MG63 (cell line): ENCODE data around the gene KDM2B. TPM values are rescaled to one million over a fixed set of nuclear protein-coding genes. Genes with fewer than 3 reads are reported as not detected.
"Not testable (repeated sequence)": the region's sequence is repeated elsewhere in the genome, so short reads cannot be mapped to it uniquely, and the experiment has no call there.

Source experiments
- DNase-seq: peaks from one replicate; pipeline ENCODE4 v3.0.0-alpha.2; 2020
- H3K27me3 ChIP-seq: fragments of 250-450 bp; sonication (Bioruptor Pico); 2 replicates; pipeline ENCODE4 v1.5.1; 2020; ENCODE audit warnings: mild to moderate bottlenecking, moderate library complexity
- H3K36me3 ChIP-seq: fragments of 250-450 bp; sonication (Bioruptor Pico); 2 replicates; pipeline ENCODE4 v1.5.1; 2020; ENCODE audit warnings: mild to moderate bottlenecking, moderate library complexity
- H3K4me3 ChIP-seq: fragments of 250-450 bp; sonication (Bioruptor Pico); 2 replicates; pipeline ENCODE4 v1.5.1; 2020; ENCODE audit warnings: mild to moderate bottlenecking, moderate library complexity
- H3K9me3 ChIP-seq: fragments of 250-450 bp; sonication (Bioruptor Pico); 2 replicates; pipeline ENCODE4 v1.5.1; 2020; ENCODE audit warnings: mild to moderate bottlenecking, moderate library complexity
- total RNA-seq: library from RNA; depleted of rRNA; stranded (reverse); fragments of >200 nt; shearing (Covaris generic); gene quantifications from 2 replicates; pipeline ENCODE4 v1.2.3, GENCODE V29; 2014; ENCODE audit warnings: low replicate concordance

KDM2B gene
- total RNA-seq, 1 experiment from 2014 or later, result 30.1 TPM

- peaks cover 72% of the 10 kb centered on the region for H3K36me3 ChIP-seq
Observed at GRCh38 chr12:121420109-121420508, 160.7 kb downstream of the KDM2B start.

GRCh38 chr12:121417847-121418246 lies 163.0 kb downstream of the KDM2B start:
- no peak for DNase-seq
- H3K9me3 ChIP-seq, result no peaks in the 10 kb centered on the region
- peaks cover 52% of the 10 kb centered on the region for H3K36me3 ChIP-seq
- H3K27me3 ChIP-seq, result no peaks in the 10 kb centered on the region
- no peak overlapping the region for H3K4me3 ChIP-seq

More at GRCh38 chr12:121420109-121420508, 160.7 kb downstream of the KDM2B start:
- H3K4me3 ChIP-seq, result no peak overlapping the region
- no peak for DNase-seq
- no peaks in the 10 kb centered on the region for H3K27me3 ChIP-seq
- H3K9me3 ChIP-seq, result no peaks in the 10 kb centered on the region

GRCh38 chr12:121413917-121414316 lies 166.9 kb downstream of the KDM2B start:
- Histone ChIP-seq H3K36me3 (peaks cover 20% of the 10 kb centered on the region), H3K9me3 (no peaks in the 10 kb centered on the region), H3K4me3 (no peak overlapping the region), H3K27me3 (no peaks in the 10 kb centered on the region)
- DNase-seq, result no peak

GRCh38 chr12:121405211-121405610 lies 175.6 kb downstream of the KDM2B start:
- no peaks in the 10 kb centered on the region for H3K27me3 ChIP-seq
- H3K36me3 ChIP-seq, result peaks cover 44% of the 10 kb centered on the region
- H3K4me3 ChIP-seq, result no peak overlapping the region
- no peaks in the 10 kb centered on the region for H3K9me3 ChIP-seq
- no peak for DNase-seq

GRCh38 chr12:121404734-121405133 lies 176.1 kb downstream of the KDM2B start:
- DNase-seq, result no peak
- Histone ChIP-seq H3K36me3 (peaks cover 46% of the 10 kb centered on the region), H3K27me3 (no peaks in the 10 kb centered on the region), H3K4me3 (no peak overlapping the region), H3K9me3 (no peaks in the 10 kb centered on the region)

GRCh38 chr12:121403721-121404120 lies 177.1 kb downstream of the KDM2B start:
- Histone ChIP-seq H3K9me3 (no peaks in the 10 kb centered on the region), H3K36me3 (peaks cover 46% of the 10 kb centered on the region)
- DNase-seq, result no peak

GRCh38 chr12:121400332-121401139 lies 180.3 kb downstream of the KDM2B start:
- no peaks in the 10 kb centered on the region for H3K9me3 ChIP-seq
- H3K36me3 ChIP-seq, result peaks cover 26% of the 10 kb centered on the region
- no peaks in the 10 kb centered on the region for H3K27me3 ChIP-seq
- peak; percentile 22 for DNase-seq
- H3K4me3 ChIP-seq, result peak overlapping the region; percentile 99

More at GRCh38 chr12:121403721-121404120, 177.1 kb downstream of the KDM2B start:
- Histone ChIP-seq H3K27me3 (no peaks in the 10 kb centered on the region), H3K4me3 (no peak overlapping the region)

- DNase-seq, result peak; percentile 99
- peak within 1 kb of the TSS; percentile 99 for H3K4me3 ChIP-seq
- H3K9me3 ChIP-seq, result no peaks in the 10 kb centered on the region
- no peaks in the 10 kb centered on the region for H3K27me3 ChIP-seq
- H3K36me3 ChIP-seq, result peaks cover 19% of the 10 kb centered on the region
Observed at GRCh38 chr12:121399391-121400331, 181.2 kb downstream of the KDM2B start, which contains the start of gene RNF34. TSS of gene RNF34 (plus strand) at chr12:121400118. CDS start at chr12:121400213, 95 bp downstream.

- Histone ChIP-seq H3K36me3 (peaks cover 12% of the 10 kb centered on the region), H3K4me3 (peak overlapping the region; percentile 99), H3K27me3 (no peaks in the 10 kb centered on the region), H3K9me3 (no peaks in the 10 kb centered on the region)
- no peak for DNase-seq
Observed at GRCh38 chr12:121398355-121398754, 182.5 kb downstream of the KDM2B start.

GRCh38 chr12:121397521-121397920 lies 183.3 kb downstream of the KDM2B start:
- no peak for DNase-seq

GRCh38 chr12:121392325-121392716 lies 188.5 kb downstream of the KDM2B start:
- H3K4me3 ChIP-seq, result no peak overlapping the region
- no peaks in the 10 kb centered on the region for H3K9me3 ChIP-seq
- no peak for DNase-seq
- H3K36me3 ChIP-seq, result no peaks in the 10 kb centered on the region
- H3K27me3 ChIP-seq, result no peaks in the 10 kb centered on the region

More at GRCh38 chr12:121397521-121397920, 183.3 kb downstream of the KDM2B start:
- Histone ChIP-seq H3K27me3 (no peaks in the 10 kb centered on the region), H3K36me3 (peaks cover 9% of the 10 kb centered on the region), H3K4me3 (no peak overlapping the region), H3K9me3 (no peaks in the 10 kb centered on the region)

- no peak for DNase-seq
- no peaks in the 10 kb centered on the region for H3K27me3 ChIP-seq
- H3K36me3 ChIP-seq, result no peaks in the 10 kb centered on the region
- H3K9me3 ChIP-seq, result no peaks in the 10 kb centered on the region
- no peak overlapping the region for H3K4me3 ChIP-seq
Observed at GRCh38 chr12:121391619-121392324, 189.1 kb downstream of the KDM2B start.

GRCh38 chr12:121390856-121391255 lies 190.0 kb downstream of the KDM2B start:
- Histone ChIP-seq H3K4me3 (no peak overlapping the region), H3K9me3 (no peaks in the 10 kb centered on the region), H3K36me3 (no peaks in the 10 kb centered on the region), H3K27me3 (no peaks in the 10 kb centered on the region)
- no peak for DNase-seq

GRCh38 chr12:121388421-121388981 lies 192.3 kb downstream of the KDM2B start:
- peak; percentile 63 for DNase-seq
- Histone ChIP-seq H3K9me3 (no peaks in the 10 kb centered on the region), H3K27me3 (no peaks in the 10 kb centered on the region), H3K4me3 (no peak overlapping the region), H3K36me3 (no peaks in the 10 kb centered on the region)

GRCh38 chr12:121384891-121385290 lies 195.9 kb downstream of the KDM2B start:
- H3K27me3 ChIP-seq, H3K9me3 ChIP-seq, H3K36me3 ChIP-seq, DNase-seq, H3K4me3 ChIP-seq: not testable (repeated sequence)

GRCh38 chr12:121383601-121384021 lies 197.2 kb downstream of the KDM2B start:
- Histone ChIP-seq H3K9me3 (no peaks in the 10 kb centered on the region), H3K27me3 (no peaks in the 10 kb centered on the region), H3K4me3 (no peak overlapping the region), H3K36me3 (no peaks in the 10 kb centered on the region)
- DNase-seq, result no peak
